Bronchial epithelial cell (primary cell): ENCODE measurements around the gene RTKN2. TPM values are rescaled to one million over a fixed set of nuclear protein-coding genes. Genes with fewer than 3 reads are reported as not detected.

Source experiments
- DNase-seq: peaks from one replicate; pipeline ENCODE4 v3.0.0-alpha.2; 2010; ENCODE audit warnings: low read depth
- FAIRE-seq: peaks from 2 replicates; lab custom pipeline; 2011; peaks lifted over from hg19 to GRCh38; lab: Jason Lieb, UNC
- H3K27me3 ChIP-seq: 2 replicates; pipeline ENCODE4 v1.5.1; 2011; ENCODE audit warnings: low read length; ENCODE audit not compliant: control insufficient read depth, insufficient read depth
- H3K36me3 ChIP-seq: 2 replicates; pipeline ENCODE4 v1.5.1; 2011; ENCODE audit warnings: low read length; ENCODE audit not compliant: control insufficient read depth, insufficient read depth
- H3K4me3 ChIP-seq: 2 replicates; pipeline ENCODE4 v1.5.1; 2011; ENCODE audit warnings: mild to moderate bottlenecking, low read depth, low read length, control low read depth
- CTCF ChIP-seq: IDR thresholded peaks from 2 replicates; pipeline ENCODE4 v1.5.1; 2011; ENCODE audit warnings: mild to moderate bottlenecking, moderate library complexity, low read length, control low read depth, inconsistent platforms; ENCODE audit not compliant: insufficient read depth, severe bottlenecking
- total RNA-seq: library from RNA; depleted of rRNA; stranded (reverse); fragments of >200 nt; gene quantifications from 2 replicates; pipeline ENCODE4 v1.2.1, GENCODE V29; 2014

The RTKN2 gene
- total RNA-seq, 1 donor from 2014 or later = 0.79 TPM

- no peak overlapping the region for H3K4me3 ChIP-seq
- no peak for DNase-seq
- H3K36me3 ChIP-seq = no peaks in the 10 kb centered on the region
- no peak for TF ChIP-seq CTCF
- no peaks in the 10 kb centered on the region for H3K27me3 ChIP-seq
- FAIRE-seq = no peak
Measured at GRCh38 chr10:62170732-62171131, 97.9 kb downstream of the RTKN2 start.

GRCh38 chr10:62166331-62167131 lies 102.1 kb downstream of the RTKN2 start:
- DNase-seq (no peak), FAIRE-seq (no peak)
- no peak for TF ChIP-seq CTCF
- no peaks in the 10 kb centered on the region for H3K27me3 ChIP-seq
- no peaks in the 10 kb centered on the region for H3K36me3 ChIP-seq
- H3K4me3 ChIP-seq = no peak overlapping the region

GRCh38 chr10:62165803-62166202 lies 102.8 kb downstream of the RTKN2 start:
- no peak for TF ChIP-seq CTCF
- DNase-seq (no peak), FAIRE-seq (no peak)

GRCh38 chr10:62163024-62163423 lies 105.6 kb downstream of the RTKN2 start:
- FAIRE-seq = no peak

More at GRCh38 chr10:62165803-62166202, 102.8 kb downstream of the RTKN2 start:
- no peaks in the 10 kb centered on the region for H3K36me3 ChIP-seq
- H3K4me3 ChIP-seq = no peak overlapping the region
- H3K27me3 ChIP-seq = no peaks in the 10 kb centered on the region

GRCh38 chr10:62162261-62162981 lies 106.2 kb downstream of the RTKN2 start:
- H3K36me3 ChIP-seq = no peaks in the 10 kb centered on the region
- no peak overlapping the region for H3K4me3 ChIP-seq
- no peak for TF ChIP-seq CTCF
- FAIRE-seq (no peak), DNase-seq (no peak)
- H3K27me3 ChIP-seq = no peaks in the 10 kb centered on the region

More at GRCh38 chr10:62163024-62163423, 105.6 kb downstream of the RTKN2 start:
- no peaks in the 10 kb centered on the region for H3K27me3 ChIP-seq
- no peaks in the 10 kb centered on the region for H3K36me3 ChIP-seq
- no peak for DNase-seq
- TF ChIP-seq CTCF = no peak
- no peak overlapping the region for H3K4me3 ChIP-seq
